ENCODE results near the gene TUBB1.

GRCh38 chr20:58969439-58969838, 49.8 kb upstream of the TUBB1 start:
- no peak for TF ChIP-seq EZH2 (IDR thresholded peaks at IDR 0.05; ENCODE audit: borderline replicate concordance, insufficient read depth, low read depth, low read length, poor library complexity, severe bottlenecking)
- TF ChIP-seq, protein P1, sequence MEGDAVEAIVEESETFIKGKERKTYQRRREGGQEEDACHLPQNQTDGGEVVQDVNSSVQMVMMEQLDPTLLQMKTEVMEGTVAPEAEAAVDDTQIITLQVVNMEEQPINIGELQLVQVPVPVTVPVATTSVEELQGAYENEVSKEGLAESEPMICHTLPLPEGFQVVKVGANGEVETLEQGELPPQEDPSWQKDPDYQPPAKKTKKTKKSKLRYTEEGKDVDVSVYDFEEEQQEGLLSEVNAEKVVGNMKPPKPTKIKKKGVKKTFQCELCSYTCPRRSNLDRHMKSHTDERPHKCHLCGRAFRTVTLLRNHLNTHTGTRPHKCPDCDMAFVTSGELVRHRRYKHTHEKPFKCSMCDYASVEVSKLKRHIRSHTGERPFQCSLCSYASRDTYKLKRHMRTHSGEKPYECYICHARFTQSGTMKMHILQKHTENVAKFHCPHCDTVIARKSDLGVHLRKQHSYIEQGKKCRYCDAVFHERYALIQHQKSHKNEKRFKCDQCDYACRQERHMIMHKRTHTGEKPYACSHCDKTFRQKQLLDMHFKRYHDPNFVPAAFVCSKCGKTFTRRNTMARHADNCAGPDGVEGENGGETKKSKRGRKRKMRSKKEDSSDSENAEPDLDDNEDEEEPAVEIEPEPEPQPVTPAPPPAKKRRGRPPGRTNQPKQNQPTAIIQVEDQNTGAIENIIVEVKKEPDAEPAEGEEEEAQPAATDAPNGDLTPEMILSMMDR (IDR thresholded peaks at IDR 0.05): no peak
